ENCODE data around the gene SLC15A3.

The SLC15A3 gene

GRCh38 chr11:60941371-60942119, 10.4 kb downstream of the SLC15A3 start:
- no peak for TF ChIP-seq ZFX (IDR thresholded peaks at IDR 0.05)
- TF ChIP-seq, protein P1, sequence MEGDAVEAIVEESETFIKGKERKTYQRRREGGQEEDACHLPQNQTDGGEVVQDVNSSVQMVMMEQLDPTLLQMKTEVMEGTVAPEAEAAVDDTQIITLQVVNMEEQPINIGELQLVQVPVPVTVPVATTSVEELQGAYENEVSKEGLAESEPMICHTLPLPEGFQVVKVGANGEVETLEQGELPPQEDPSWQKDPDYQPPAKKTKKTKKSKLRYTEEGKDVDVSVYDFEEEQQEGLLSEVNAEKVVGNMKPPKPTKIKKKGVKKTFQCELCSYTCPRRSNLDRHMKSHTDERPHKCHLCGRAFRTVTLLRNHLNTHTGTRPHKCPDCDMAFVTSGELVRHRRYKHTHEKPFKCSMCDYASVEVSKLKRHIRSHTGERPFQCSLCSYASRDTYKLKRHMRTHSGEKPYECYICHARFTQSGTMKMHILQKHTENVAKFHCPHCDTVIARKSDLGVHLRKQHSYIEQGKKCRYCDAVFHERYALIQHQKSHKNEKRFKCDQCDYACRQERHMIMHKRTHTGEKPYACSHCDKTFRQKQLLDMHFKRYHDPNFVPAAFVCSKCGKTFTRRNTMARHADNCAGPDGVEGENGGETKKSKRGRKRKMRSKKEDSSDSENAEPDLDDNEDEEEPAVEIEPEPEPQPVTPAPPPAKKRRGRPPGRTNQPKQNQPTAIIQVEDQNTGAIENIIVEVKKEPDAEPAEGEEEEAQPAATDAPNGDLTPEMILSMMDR (conservative IDR thresholded peaks at IDR 0.05): no peak
- no peak overlapping the region; the same call in 1 of the 2 replicates for H3K27ac ChIP-seq

DNA sequence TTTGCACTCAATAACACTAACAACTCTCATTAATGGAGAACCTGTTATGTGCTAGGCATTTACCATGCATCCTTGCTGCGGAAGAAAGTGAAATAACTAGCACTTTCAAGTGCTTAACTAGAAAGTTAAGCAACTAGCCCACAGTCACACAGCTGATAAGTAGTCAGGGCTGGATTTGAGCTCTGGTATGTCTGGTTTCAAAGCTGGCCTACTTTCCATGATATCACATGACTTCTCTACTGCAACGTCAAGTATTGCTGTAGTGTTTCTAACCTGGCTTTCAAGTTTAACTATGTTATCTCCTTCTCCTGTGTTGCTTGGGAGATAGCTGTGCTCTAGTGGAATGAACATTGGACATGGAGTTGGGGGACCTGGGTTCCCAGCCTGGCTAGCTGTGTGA, 12.1 kb downstream of the SLC15A3 start:
- TF ChIP-seq, protein P1 (conservative IDR thresholded peaks at IDR 0.05): no peak
- no peak for TF ChIP-seq ZFX (IDR thresholded peaks at IDR 0.05)
- H3K27ac ChIP-seq: no peak overlapping the region

DNA sequence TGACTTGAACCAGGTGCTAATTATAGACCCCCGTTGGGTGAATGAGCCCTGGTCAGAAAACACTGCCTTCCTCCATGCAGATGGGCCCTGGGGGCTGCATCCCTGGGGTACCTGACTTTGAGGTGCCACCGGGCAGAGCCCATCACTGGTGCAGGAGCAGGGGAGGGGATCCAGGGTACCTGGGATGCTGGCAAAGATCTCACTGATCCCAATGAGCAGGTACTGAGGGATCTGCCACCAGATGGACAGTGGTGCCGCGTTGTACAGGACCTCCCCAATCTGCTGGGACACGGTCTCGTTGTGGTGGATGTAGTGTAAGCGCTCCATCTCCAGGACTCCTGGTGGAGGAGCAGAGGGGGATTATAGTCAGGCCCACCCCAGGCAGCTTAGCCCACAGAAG, 12.7 kb downstream of the SLC15A3 start:
- no peak for TF ChIP-seq ZFX (IDR thresholded peaks at IDR 0.05)
- TF ChIP-seq, protein P1 (conservative IDR thresholded peaks at IDR 0.05): no peak
- H3K27ac ChIP-seq: no peak overlapping the region

DNA sequence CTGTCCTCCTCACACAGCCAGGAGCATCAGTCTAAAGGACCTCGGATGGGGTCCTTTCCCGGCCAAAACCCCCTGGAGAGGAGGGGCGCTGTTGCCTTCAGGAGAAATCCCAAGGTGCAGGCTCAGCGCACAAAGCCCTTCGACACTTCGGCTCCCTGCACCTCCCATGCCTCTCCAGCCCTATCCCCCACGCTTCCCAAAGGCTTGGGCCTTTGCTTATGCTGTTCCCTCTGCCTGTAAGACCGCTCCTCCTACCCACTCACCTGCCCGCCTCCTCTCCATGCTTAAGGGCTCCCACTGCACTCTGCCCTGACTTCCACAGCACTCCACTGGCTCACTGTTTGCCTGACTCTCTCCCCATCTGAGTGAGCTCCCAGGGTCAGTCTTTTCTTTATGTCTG, 13.5 kb downstream of the SLC15A3 start:
- no peak overlapping the region for H3K27ac ChIP-seq
- TF ChIP-seq, protein P1 (conservative IDR thresholded peaks at IDR 0.05): no peak
- no peak for TF ChIP-seq ZFX (IDR thresholded peaks at IDR 0.05)

- no peak for TF ChIP-seq ZFX (IDR thresholded peaks at IDR 0.05)
- TF ChIP-seq, protein P1 (conservative IDR thresholded peaks at IDR 0.05): no peak
These were observed 14.2 kb downstream of the SLC15A3 start for GRCh38 chr11:60937811-60938210.

GRCh38 chr11:60937144-60937527, 14.8 kb downstream of the SLC15A3 start:
- no peak overlapping the region for H3K27ac ChIP-seq
- TF ChIP-seq, protein P1 (conservative IDR thresholded peaks at IDR 0.05): no peak
- no peak for TF ChIP-seq ZFX (IDR thresholded peaks at IDR 0.05)

More at GRCh38 chr11:60937811-60938210, 14.2 kb downstream of the SLC15A3 start:
- H3K27ac ChIP-seq: no peak overlapping the region

- TF ChIP-seq, protein P1 (conservative IDR thresholded peaks at IDR 0.05): no peak
- no peak for TF ChIP-seq ZFX (IDR thresholded peaks at IDR 0.05)
- no peak overlapping the region for H3K27ac ChIP-seq
These were observed 15.4 kb downstream of the SLC15A3 start for GRCh38 chr11:60936467-60937143.

All from C4-2B (cell line).